ENCODE results near the gene SDCCAG8.

Gene SDCCAG8

GRCh38 chr1:243513726-243514491, 258.1 kb downstream of the SDCCAG8 start:
- no peak for DNase-seq

GRCh38 chr1:243514927-243515326, 259.1 kb downstream of the SDCCAG8 start:
- DNase-seq: no peak

GRCh38 chr1:243520831-243521230, 265.0 kb downstream of the SDCCAG8 start:
- no peak for DNase-seq

- DNase-seq: no peak
These were observed 267.9 kb downstream of the SDCCAG8 start for GRCh38 chr1:243523766-243524165.

- DNase-seq: no peak
These were observed 269.2 kb downstream of the SDCCAG8 start for GRCh38 chr1:243525085-243525487.

GRCh38 chr1:243526180-243526579, 270.3 kb downstream of the SDCCAG8 start:
- DNase-seq: no peak

- no peak for DNase-seq
These were observed 272.7 kb downstream of the SDCCAG8 start for GRCh38 chr1:243528459-243529121.

- DNase-seq: no peak
These were observed 273.7 kb downstream of the SDCCAG8 start for GRCh38 chr1:243529512-243529911.

GRCh38 chr1:243535014-243535413, 279.2 kb downstream of the SDCCAG8 start:
- DNase-seq: no peak

- no peak for DNase-seq
These were observed 283.8 kb downstream of the SDCCAG8 start for GRCh38 chr1:243539636-243540035.

GRCh38 chr1:243542739-243543415, 287.0 kb downstream of the SDCCAG8 start:
- no peak for DNase-seq

- DNase-seq: no peak
These were observed 287.7 kb downstream of the SDCCAG8 start for GRCh38 chr1:243543501-243543900.

- no peak for DNase-seq
These were observed 290.6 kb downstream of the SDCCAG8 start for GRCh38 chr1:243546457-243546856.

GRCh38 chr1:243547891-243548290, 292.1 kb downstream of the SDCCAG8 start:
- no peak for DNase-seq

- DNase-seq: no peak
These were observed 292.7 kb downstream of the SDCCAG8 start for GRCh38 chr1:243548516-243548915.

- DNase-seq: no peak
These were observed 293.3 kb downstream of the SDCCAG8 start for GRCh38 chr1:243549108-243549507.

Data from activated CD4-positive, alpha-beta T cell treated with anti-CD3 and anti-CD28 coated beads for 1 hour (primary cell).